OCI-LY3 (cell line): ENCODE data around the gene PRKCQ.

Source experiments
- CTCF ChIP-seq: fragments of 200-600, 300-600 bp; sonication (generic); IDR thresholded peaks from 2 replicates; pipeline ENCODE4 v1.5.1; 2014; ENCODE audit warnings: antibody characterized with exemption, low read length, low read depth
- EZH2phosphoT487 ChIP-seq: fragments of 200-600 bp; shearing (Covaris generic); IDR thresholded peaks from 2 replicates; pipeline ENCODE4 v1.6.1; 2018; ENCODE audit warnings: antibody characterized with exemption, mixed run types, low read depth

GRCh38 chr10:6504296-6504695, 75.8 kb downstream of the PRKCQ start:
- no peak for TF ChIP-seq CTCF
- no peak for TF ChIP-seq EZH2phosphoT487
